HEK293T (cell line): ENCODE measurements around the gene RETN.

Source experiments
- ELF4 ChIP-seq: fragments of 450-650 bp; IDR thresholded peaks from 2 replicates; pipeline ENCODE4 v1.6.1; 2017; ENCODE audit warnings: antibody characterized with exemption
- FOXK2 ChIP-seq: fragments of 450-650 bp; IDR thresholded peaks from 2 replicates; pipeline ENCODE4 v1.6.1; 2016; ENCODE audit warnings: mild to moderate bottlenecking
- PKNOX1 ChIP-seq: fragments of 450-650 bp; IDR thresholded peaks from 2 replicates; pipeline ENCODE4 v1.6.1; 2016

DNA sequence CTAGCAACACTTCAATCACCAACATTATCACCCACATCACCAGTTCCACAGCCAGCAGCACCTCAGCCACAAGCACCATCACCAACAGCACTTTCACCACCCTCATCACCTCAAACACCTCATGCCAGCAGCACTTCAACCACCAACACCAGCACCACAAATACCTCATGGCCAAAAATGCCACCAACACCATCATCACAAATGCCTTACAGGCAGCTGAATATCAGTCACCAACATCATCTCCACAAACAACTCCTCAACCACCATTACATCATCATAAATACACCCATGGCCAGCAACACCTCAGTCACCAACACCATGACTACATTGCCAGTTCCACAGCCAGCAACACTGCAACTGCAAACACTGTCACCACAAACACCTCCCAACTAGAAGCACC, 22.6 kb downstream of the RETN start:
- no peak for TF ChIP-seq PKNOX1
- no peak for TF ChIP-seq FOXK2
- no peak for TF ChIP-seq ELF4
